GM12801 (cell line): ENCODE measurements around the gene NTHL1.

ENCODE experiments used
- CTCF ChIP-seq: IDR thresholded peaks from one replicate; pipeline ENCODE4 v1.5.1; 2011; ENCODE audit warnings: control low read depth; ENCODE audit not compliant: insufficient read length; ENCODE audit errors: extremely low read depth

Gene NTHL1

GRCh38 chr16:2032285-2033056 lies 15.2 kb downstream of the NTHL1 start:
- no peak for TF ChIP-seq CTCF

DNA sequence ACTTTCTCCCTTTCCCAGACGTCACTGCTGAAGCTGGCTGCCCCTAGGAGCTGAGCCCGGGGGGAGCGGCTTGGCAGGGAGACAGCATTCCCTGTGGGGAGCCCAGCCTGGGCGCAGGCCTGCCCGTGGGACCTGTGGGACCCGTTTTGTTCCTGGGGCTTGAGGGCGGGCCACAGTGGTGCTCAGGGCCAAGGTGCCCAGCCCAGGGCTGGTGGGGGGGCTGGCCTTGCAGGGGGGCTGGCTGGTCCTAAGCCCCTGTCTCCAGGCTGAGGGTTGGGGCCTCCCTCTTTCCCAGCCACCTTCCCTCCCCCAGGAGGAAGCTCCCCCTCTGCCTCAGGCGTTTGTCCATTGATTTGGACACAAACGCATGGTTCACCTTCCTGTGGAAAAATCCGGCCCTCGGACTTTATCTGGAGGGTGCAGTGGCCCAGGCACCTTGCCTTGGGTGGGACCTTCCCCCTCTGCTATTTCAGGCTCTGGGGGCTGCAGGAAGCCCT lies 16.5 kb downstream of the NTHL1 start:
- no peak for TF ChIP-seq CTCF

DNA sequence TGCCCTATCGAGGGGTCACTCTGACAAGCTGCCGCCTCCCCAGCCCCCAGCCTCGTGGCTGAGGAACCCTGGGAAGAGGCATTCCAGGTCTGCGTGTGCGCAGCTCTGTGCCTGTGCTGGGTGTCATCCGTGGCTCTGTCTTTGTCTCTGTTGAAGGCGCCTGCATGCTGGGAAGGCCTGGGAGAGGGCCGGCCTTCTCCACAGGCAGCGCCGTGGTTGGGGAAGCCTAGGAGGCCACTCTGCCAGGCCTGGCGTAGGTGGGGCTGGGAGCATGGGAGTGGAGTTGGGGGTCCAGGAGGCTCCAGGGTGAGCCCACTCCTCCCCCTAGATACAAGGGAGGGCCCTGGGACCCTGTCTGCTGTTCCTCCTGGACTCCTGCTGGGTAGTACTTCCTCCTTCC lies 17.6 kb downstream of the NTHL1 start:
- TF ChIP-seq CTCF: no peak

DNA sequence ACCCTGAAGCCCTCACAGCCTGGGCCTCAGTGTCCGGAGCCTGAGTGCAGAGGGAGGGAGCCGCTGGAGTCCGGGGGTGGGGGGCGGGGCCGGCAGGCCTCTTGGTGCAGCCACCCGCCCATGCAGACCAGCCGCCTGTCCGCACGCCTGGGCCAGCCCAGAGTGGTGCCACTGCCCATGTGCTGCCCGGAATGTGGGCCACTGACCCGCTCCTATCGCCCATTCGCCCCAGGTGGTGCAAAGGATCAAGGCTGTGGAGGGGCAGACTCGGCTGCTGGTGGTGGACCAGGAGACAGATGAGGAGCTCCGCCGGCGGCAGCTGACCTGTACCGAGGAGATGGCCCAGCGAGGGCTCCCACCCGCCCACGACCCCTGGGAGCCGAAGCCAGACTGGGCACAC lies 18.3 kb downstream of the NTHL1 start:
- TF ChIP-seq CTCF: no peak

GRCh38 chr16:2028620-2029220 lies 18.9 kb downstream of the NTHL1 start:
- TF ChIP-seq CTCF: no peak

- TF ChIP-seq CTCF: no peak
These were observed 19.5 kb downstream of the NTHL1 start for GRCh38 chr16:2028146-2028545.

DNA sequence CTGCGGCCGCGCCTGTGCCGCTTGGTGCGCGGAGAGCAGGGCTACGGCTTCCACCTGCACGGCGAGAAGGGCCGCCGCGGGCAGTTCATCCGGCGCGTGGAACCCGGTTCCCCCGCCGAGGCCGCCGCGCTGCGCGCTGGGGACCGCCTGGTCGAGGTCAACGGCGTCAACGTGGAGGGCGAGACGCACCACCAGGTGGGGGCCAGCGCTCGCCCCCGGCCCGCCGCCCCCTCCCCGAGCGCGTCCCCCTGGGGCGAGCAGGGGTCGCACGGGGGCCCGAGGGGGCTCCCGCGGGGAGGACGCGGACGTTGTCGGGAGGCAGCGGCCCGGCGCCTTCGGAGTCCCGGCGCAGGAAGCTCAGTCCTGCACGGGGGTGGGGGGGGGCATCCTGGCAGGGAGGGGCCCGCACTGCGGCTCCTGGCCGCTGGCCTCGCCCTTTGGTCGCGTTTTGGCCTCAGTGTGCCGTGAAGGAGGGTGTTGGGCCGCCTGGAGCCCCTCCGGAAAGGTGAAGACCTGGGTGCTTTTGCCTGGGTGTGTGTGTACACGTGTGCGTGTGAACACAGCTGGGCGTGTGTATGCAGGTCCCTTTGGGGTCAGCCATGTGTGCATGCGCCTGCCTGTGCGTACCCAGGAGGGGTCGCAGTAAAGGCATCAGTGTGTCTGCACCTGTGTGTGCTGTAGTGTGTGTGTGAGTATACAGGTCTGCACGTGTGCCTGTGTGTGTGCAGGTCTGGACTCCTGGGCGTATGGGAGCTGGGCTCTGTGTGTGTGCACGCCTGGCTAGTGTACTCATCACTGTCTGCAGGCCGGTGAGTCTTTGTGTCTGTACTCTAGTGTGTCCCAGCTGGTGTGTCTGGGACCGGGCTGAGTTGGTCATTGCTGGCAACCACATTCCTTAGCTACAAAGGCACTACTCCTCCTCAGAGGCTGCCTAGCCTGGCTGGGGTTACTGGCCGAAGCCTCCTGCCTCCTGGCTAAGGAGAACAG lies 20.3 kb downstream of the NTHL1 start:
- TF ChIP-seq CTCF: no peak
